ENCODE results near the gene S100A12.

S100A12 gene

DNA sequence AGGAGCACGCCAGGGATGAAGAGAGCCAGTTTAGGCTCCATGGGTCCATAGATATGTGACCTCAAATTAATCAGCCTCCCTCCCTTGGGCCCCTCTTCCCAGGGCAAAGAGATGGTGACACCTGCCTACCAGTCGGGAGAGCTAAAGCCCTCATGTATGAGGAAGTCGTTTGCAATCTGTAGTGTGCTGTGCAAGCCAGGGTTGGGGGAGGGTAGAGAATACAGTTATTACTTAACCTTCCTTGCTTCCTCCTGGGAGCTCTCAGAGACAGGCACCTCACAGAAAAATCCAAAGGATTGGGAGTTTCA lies 30.7 kb downstream of the S100A12 start:
- TF ChIP-seq, protein P1, sequence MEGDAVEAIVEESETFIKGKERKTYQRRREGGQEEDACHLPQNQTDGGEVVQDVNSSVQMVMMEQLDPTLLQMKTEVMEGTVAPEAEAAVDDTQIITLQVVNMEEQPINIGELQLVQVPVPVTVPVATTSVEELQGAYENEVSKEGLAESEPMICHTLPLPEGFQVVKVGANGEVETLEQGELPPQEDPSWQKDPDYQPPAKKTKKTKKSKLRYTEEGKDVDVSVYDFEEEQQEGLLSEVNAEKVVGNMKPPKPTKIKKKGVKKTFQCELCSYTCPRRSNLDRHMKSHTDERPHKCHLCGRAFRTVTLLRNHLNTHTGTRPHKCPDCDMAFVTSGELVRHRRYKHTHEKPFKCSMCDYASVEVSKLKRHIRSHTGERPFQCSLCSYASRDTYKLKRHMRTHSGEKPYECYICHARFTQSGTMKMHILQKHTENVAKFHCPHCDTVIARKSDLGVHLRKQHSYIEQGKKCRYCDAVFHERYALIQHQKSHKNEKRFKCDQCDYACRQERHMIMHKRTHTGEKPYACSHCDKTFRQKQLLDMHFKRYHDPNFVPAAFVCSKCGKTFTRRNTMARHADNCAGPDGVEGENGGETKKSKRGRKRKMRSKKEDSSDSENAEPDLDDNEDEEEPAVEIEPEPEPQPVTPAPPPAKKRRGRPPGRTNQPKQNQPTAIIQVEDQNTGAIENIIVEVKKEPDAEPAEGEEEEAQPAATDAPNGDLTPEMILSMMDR (conservative IDR thresholded peaks at IDR 0.05; ENCODE audit: low read depth, low read length), result no peak
- no peak overlapping the region for H3K4me3 ChIP-seq (ENCODE audit: low read depth, low read length)
- no peak for DNase-seq (ENCODE audit: low read depth)

DNA sequence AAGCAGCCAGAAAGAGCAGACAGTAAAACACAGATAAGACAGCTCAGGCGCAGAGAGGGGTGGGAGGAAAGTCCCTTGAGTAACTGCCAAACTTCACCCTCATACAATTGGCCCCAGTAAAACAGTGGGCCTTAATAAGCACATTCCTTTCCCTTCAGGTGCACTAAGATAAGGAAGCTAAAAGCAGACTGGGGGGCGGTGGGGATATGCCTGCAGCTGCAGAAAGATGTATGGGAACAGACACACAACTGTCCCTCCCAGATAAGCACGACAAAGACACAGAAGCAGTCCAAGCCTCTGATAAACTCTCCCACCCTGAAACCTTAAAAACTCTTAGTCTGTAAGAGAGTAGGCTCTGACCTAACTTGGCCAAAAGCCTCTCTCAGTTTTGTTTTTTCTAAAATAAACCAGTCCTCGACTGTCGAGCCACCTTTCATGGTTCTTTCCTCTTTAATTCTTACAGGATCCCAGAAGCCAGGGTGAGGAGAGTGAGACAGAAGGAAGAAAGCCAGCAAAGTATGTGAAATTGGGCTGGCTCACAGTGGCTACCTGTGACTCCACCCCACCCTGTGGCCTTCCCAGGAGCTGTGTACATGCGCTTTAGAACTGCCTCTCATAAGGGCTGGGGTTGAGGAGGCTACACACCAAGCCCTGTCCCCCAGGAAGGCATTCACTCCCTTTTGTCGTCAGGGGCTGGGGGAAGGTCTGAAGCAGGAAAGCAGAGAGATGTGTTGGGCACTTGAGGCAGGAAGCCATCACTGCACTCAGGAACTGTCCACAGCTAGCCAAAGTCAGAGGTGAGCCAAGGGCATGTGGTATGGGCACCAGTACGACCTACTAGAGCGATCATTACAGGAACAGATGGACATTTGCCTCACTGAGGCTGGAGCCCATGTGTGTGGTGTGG lies 31.4 kb downstream of the S100A12 start:
- TF ChIP-seq, protein P1 (conservative IDR thresholded peaks at IDR 0.05; ENCODE audit: low read depth, low read length), result no peak
- H3K4me3 ChIP-seq (ENCODE audit: low read depth, low read length), result no peak overlapping the region
- DNase-seq (ENCODE audit: low read depth), result no peak

DNA sequence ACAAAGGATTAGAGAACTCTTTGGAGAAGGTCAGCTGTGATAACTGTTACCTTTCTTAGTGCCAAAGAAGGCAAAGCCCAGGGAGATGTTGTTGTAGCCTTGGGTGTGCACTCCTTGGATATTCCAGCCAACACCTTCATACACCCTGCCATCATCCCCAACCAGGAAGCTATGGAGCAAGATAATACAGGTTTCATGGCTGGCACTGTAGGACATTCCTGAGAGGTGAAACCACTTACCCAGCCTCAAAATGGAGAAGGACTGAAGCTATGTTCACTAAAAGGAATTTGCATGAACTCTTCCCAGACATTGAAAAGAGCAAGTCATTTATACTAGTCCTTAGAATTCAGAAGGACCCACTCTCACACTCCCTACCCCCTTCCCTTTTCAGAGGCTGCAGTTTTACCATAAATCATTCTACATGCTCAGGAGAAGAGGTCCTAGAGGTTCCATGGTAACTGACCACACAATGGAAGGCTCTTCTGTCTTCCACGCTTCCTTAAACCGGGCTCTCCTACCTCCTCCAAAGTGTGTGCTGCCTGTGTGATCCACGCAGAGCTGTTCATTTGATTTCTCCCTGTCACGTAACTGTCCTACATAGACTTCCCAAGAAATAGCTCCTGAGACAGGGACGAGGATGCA lies 32.3 kb downstream of the S100A12 start:
- TF ChIP-seq, protein P1 (conservative IDR thresholded peaks at IDR 0.05; ENCODE audit: low read depth, low read length), result no peak
- H3K4me3 ChIP-seq (ENCODE audit: low read depth, low read length), result no peak overlapping the region
- no peak for DNase-seq (ENCODE audit: low read depth)

DNA sequence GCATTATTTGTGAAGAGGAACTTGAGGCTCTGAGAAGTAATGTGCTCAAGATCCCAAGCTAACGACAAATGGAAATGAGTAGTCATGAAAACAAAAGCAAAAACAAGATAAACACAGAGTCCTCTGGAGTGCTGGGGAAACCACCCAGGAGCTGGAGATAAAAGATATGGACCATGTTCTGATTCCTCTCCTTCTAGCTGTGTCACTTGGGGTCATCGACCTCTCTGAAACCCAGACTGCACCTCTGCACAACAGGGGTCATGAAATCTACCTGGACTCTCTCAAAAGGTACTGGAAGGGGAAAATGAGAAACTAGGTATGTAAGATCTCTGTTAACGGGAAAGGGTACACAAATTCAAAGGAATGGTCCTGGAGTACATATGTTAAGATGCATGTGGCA lies 33.2 kb downstream of the S100A12 start:
- H3K4me3 ChIP-seq (ENCODE audit: low read depth, low read length), result no peak overlapping the region
- DNase-seq (ENCODE audit: low read depth), result no peak
- TF ChIP-seq, protein P1 (conservative IDR thresholded peaks at IDR 0.05; ENCODE audit: low read depth, low read length), result no peak

DNA sequence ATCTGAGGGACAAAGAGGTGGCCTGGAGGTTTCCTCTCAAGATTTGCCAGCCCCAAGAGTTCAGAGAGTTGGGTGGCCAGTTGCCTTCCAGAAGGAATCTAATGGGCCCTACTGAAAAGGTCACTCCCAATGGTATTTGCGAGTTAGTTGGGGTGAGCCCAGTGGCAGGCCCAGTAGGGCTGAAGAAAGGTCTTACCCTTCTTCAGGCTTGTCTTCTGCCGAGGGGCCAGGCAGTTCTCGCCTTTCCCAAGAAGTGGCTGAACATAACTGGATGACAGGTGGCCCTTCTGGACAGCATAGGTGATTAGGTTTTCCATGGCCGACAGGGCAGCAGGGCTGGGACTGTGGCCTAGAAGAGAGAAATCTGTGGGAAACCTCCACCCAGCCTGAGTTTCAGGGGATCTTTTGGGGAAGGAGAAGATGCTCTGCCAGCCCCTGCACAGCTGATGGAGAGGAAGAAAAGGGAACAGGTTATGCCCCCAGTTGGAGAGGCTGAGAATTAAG lies 33.9 kb downstream of the S100A12 start:
- H3K4me3 ChIP-seq (ENCODE audit: low read depth, low read length), result no peak overlapping the region
- TF ChIP-seq, protein P1 (conservative IDR thresholded peaks at IDR 0.05; ENCODE audit: low read depth, low read length), result no peak
- DNase-seq (ENCODE audit: low read depth), result no peak

DNA sequence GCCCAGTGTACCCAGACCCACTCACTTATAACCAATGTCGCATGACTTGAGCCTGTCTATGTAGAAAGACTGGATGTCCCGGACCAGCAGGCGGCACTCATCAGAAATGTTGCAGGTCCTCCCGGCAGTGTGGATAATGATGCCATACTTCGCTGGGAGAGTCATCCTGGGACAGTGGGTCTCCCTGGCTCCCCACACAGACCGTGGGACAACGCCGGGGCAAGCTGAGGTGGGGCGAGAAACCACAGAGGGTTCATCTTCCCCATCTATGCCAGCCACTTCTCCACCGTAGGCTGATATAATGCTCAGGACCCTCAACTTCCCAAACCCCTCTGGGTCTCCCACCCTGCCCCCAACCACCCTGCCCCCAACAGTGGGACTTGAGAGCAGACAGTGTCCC lies 35.1 kb downstream of the S100A12 start:
- TF ChIP-seq, protein P1 (conservative IDR thresholded peaks at IDR 0.05; ENCODE audit: low read depth, low read length), result no peak
- no peak overlapping the region for H3K4me3 ChIP-seq (ENCODE audit: low read depth, low read length)
- DNase-seq (ENCODE audit: low read depth), result no peak

Data from choroid plexus epithelial cell (primary cell).